Measurements from ENCODE around the gene SMYD3. TPM values are rescaled to one million over a fixed set of nuclear protein-coding genes. Genes with fewer than 3 reads are reported as not detected.
A peak's percentile ranks its signal among the peaks of the same experiment; 100 is the strongest.
"Not testable (repeated sequence)": the region's sequence is repeated elsewhere in the genome, so short reads cannot be mapped to it uniquely, and the experiment has no call there.

SMYD3 gene
- total RNA-seq, 1 donor from 2014 or later, result 34.9 TPM

DNA sequence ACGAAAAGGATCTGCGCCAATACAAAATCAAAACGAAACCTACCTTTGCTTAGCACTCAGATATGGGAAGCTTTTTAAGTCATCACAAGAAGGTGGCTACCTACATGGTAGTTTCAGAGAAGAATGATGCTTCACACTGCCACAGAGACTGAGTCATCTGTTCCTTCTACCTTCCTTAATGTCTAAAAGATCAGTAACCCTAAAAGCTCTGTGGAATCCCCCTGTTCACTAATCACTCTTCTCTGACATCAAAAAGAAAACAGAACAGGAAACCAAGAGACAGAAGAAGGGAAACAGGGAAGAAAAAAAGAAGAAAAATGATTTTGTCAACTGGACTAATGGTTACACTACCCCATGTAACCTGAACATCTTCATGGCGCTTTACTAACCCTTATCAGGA is 177.2 kb downstream of the SMYD3 start:
- no peak for TF ChIP-seq CTCF (IDR thresholded peaks at IDR 0.05; ENCODE audit: unreplicated experiment)
- peaks cover 9% of the 10 kb centered on the region for H3K9me3 Mint-ChIP-seq
- H3K27ac Mint-ChIP-seq, result no peak overlapping the region
- no peaks in the 10 kb centered on the region for H3K27me3 Mint-ChIP-seq (ENCODE audit: low read depth)
- no peak for DNase-seq (ENCODE audit: low spot score in 2 of 2, unreplicated experiment in 2 of 2)
- H3K4me3 Mint-ChIP-seq, result no peak overlapping the region
- peaks cover 31% of the 10 kb centered on the region for H3K4me1 Mint-ChIP-seq
- H3K36me3 Mint-ChIP-seq, result peaks cover 13% of the 10 kb centered on the region

GRCh38 chr1:246329292-246329691 is 177.8 kb downstream of the SMYD3 start:
- H3K9me3 Mint-ChIP-seq; H3K4me3 Mint-ChIP-seq; H3K27me3 Mint-ChIP-seq (ENCODE audit: low read depth); DNase-seq (ENCODE audit: low spot score in 2 of 2, unreplicated experiment in 2 of 2); H3K27ac Mint-ChIP-seq: not testable (repeated sequence)
- Mint-ChIP-seq H3K36me3 (peaks cover 13% of the 10 kb centered on the region), H3K4me1 (peaks cover 36% of the 10 kb centered on the region)

- no peak for DNase-seq (ENCODE audit: low spot score in 2 of 2, unreplicated experiment in 2 of 2)
- Mint-ChIP-seq H3K4me3 (peak overlapping the region; percentile 72), H3K27ac (peak overlapping the region; percentile 95)
Measured at GRCh38 chr1:246324711-246325110, 182.4 kb downstream of the SMYD3 start.

GRCh38 chr1:246324033-246324432 is 183.0 kb downstream of the SMYD3 start:
- DNase-seq (ENCODE audit: low spot score in 2 of 2, unreplicated experiment in 2 of 2); H3K9me3 Mint-ChIP-seq; H3K36me3 Mint-ChIP-seq; H3K27me3 Mint-ChIP-seq (ENCODE audit: low read depth): not testable (repeated sequence)
- Mint-ChIP-seq H3K27ac (peak overlapping the region; percentile 67), H3K4me3 (peak overlapping the region; percentile 72), H3K4me1 (peaks cover 44% of the 10 kb centered on the region)

More at GRCh38 chr1:246324711-246325110, 182.4 kb downstream of the SMYD3 start:
- TF ChIP-seq CTCF (IDR thresholded peaks at IDR 0.05; ENCODE audit: unreplicated experiment), result no peak
- H3K9me3 Mint-ChIP-seq, result peaks cover 6% of the 10 kb centered on the region
- H3K27me3 Mint-ChIP-seq (ENCODE audit: low read depth), result no peaks in the 10 kb centered on the region
- peaks cover 41% of the 10 kb centered on the region for H3K4me1 Mint-ChIP-seq
- H3K36me3 Mint-ChIP-seq, result peaks cover 8% of the 10 kb centered on the region

GRCh38 chr1:246320286-246320685 is 186.8 kb downstream of the SMYD3 start:
- Mint-ChIP-seq H3K27me3 (ENCODE audit: low read depth) (no peaks in the 10 kb centered on the region), H3K4me1 (peaks cover 28% of the 10 kb centered on the region), H3K27ac (no peak overlapping the region), H3K4me3 (no peak overlapping the region), H3K36me3 (no peaks in the 10 kb centered on the region), H3K9me3 (no peaks in the 10 kb centered on the region)
- no peak for DNase-seq (ENCODE audit: low spot score in 2 of 2, unreplicated experiment in 2 of 2)
- no peak for TF ChIP-seq CTCF (IDR thresholded peaks at IDR 0.05; ENCODE audit: unreplicated experiment)

- Mint-ChIP-seq H3K27me3 (ENCODE audit: low read depth) (no peaks in the 10 kb centered on the region), H3K9me3 (no peaks in the 10 kb centered on the region), H3K36me3 (no peaks in the 10 kb centered on the region), H3K27ac (no peak overlapping the region), H3K4me1 (peaks cover 22% of the 10 kb centered on the region), H3K4me3 (no peak overlapping the region)
- no peak for DNase-seq (ENCODE audit: low spot score in 2 of 2, unreplicated experiment in 2 of 2)
- TF ChIP-seq CTCF (IDR thresholded peaks at IDR 0.05; ENCODE audit: unreplicated experiment), result no peak
Measured at GRCh38 chr1:246319083-246319714, 187.9 kb downstream of the SMYD3 start.

- H3K27ac Mint-ChIP-seq, result no peak overlapping the region
- peaks cover 21% of the 10 kb centered on the region for H3K4me1 Mint-ChIP-seq
- H3K9me3 Mint-ChIP-seq, result no peaks in the 10 kb centered on the region
- no peak overlapping the region for H3K4me3 Mint-ChIP-seq
- DNase-seq (ENCODE audit: low spot score in 2 of 2, unreplicated experiment in 2 of 2), result no peak
- H3K27me3 Mint-ChIP-seq (ENCODE audit: low read depth), result no peaks in the 10 kb centered on the region
- TF ChIP-seq CTCF (IDR thresholded peaks at IDR 0.05; ENCODE audit: unreplicated experiment), result no peak
- no peaks in the 10 kb centered on the region for H3K36me3 Mint-ChIP-seq
Measured at GRCh38 chr1:246318622-246319021, 188.5 kb downstream of the SMYD3 start.

Measured in mesothelial cell of epicardium (in vitro differentiated cells).